WTC11 (cell line): ENCODE results near the gene TMEM9B. TPM values are rescaled to one million over a fixed set of nuclear protein-coding genes. Genes with fewer than 3 reads are reported as not detected.
A peak's percentile ranks its signal among the peaks of the same experiment; 100 is the strongest.

ENCODE experiments used
- ATAC-seq: fragments of 200-7000 bp; cut with Tn5 transposase; 2 replicates; pipeline ENCODE4 v1.10.0; 2021; ENCODE audit warnings: mild to moderate bottlenecking, moderate library complexity
- CTCF ChIA-PET: fragments of 300-600 bp; sonication (Branson Sonifier 250); formaldehyde crosslinking; loops from one replicate; lab custom pipeline; 2021; ENCODE audit warnings: antibody characterized with exemption; lab: Charles Lee
- POLR2A ChIA-PET: fragments of 350-600 bp; sonication (Branson Sonifier 250); formaldehyde crosslinking; loops from one replicate; lab custom pipeline; 2021; ENCODE audit warnings: antibody characterized with exemption; lab: Charles Lee
- DNase-seq: peaks from one replicate; pipeline ENCODE4 v3.0.0; 2021; ENCODE audit warnings: low spot score
- H3K27ac Mint-ChIP-seq: 2 replicates; pipeline ENCODE4 v1.8.0; 2021; ENCODE audit warnings: mixed read lengths
- H3K27me3 Mint-ChIP-seq: 2 replicates; pipeline ENCODE4 v1.8.0; 2021; ENCODE audit warnings: low read depth, mild to moderate bottlenecking, moderate library complexity, mixed read lengths
- H3K36me3 Mint-ChIP-seq: 2 replicates; pipeline ENCODE4 v1.8.0; 2021; ENCODE audit warnings: mixed read lengths
- H3K4me1 Mint-ChIP-seq: 2 replicates; pipeline ENCODE4 v1.8.0; 2022; ENCODE audit warnings: mixed read lengths
- H3K4me3 Mint-ChIP-seq: 2 replicates; pipeline ENCODE4 v1.8.0; 2021; ENCODE audit warnings: mild to moderate bottlenecking, moderate library complexity, mixed read lengths
- H3K9me3 Mint-ChIP-seq: 2 replicates; pipeline ENCODE4 v1.8.0; 2021; ENCODE audit warnings: mixed read lengths
- ATF1 ChIP-seq: sonication (generic); formaldehyde crosslinking; IDR thresholded peaks from 2 replicates; pipeline ENCODE4 v1.8.1; 2023; ENCODE audit warnings: mild to moderate bottlenecking, moderate library complexity, missing genetic modification reagents
- CBFB ChIP-seq: sonication (generic); formaldehyde crosslinking; IDR thresholded peaks from 2 replicates; pipeline ENCODE4 v1.8.1; 2022; ENCODE audit warnings: mild to moderate bottlenecking, low read depth, missing genetic modification reagents
- ERG ChIP-seq: fragments of 250-450 bp; sonication (Bioruptor Pico); IDR thresholded peaks from 2 replicates; pipeline ENCODE4 v1.8.0; 2021; ENCODE audit warnings: mild to moderate bottlenecking
- ESRRA ChIP-seq: sonication (generic); formaldehyde crosslinking; IDR thresholded peaks from 2 replicates; pipeline ENCODE4 v1.8.1; 2022; ENCODE audit warnings: mild to moderate bottlenecking, missing genetic modification reagents, borderline replicate concordance
- GABPB1 ChIP-seq: sonication (generic); formaldehyde crosslinking; IDR thresholded peaks from 2 replicates; pipeline ENCODE4 v1.8.1; 2023; ENCODE audit warnings: mild to moderate bottlenecking, missing genetic modification reagents
- IRF1 ChIP-seq: sonication (generic); formaldehyde crosslinking; IDR thresholded peaks from 2 replicates; pipeline ENCODE4 v1.8.0; 2023; ENCODE audit warnings: missing genetic modification reagents
- JAZF1 ChIP-seq: fragments of 250-450 bp; sonication (Bioruptor Pico); IDR thresholded peaks from 2 replicates; pipeline ENCODE4 v1.9.0; 2021; ENCODE audit warnings: moderate library complexity, mild to moderate bottlenecking, inconsistent platforms
- KAT7 ChIP-seq: sonication (generic); formaldehyde crosslinking; IDR thresholded peaks from 2 replicates; pipeline ENCODE4 v1.8.1; 2023; ENCODE audit warnings: missing genetic modification reagents, mild to moderate bottlenecking, borderline replicate concordance
- MAX ChIP-seq: sonication (generic); formaldehyde crosslinking; IDR thresholded peaks from 2 replicates; pipeline ENCODE4 v1.8.0; 2022; ENCODE audit warnings: mild to moderate bottlenecking, missing genetic modification reagents
- NFYB ChIP-seq: sonication (generic); formaldehyde crosslinking; conservative IDR thresholded peaks from 2 replicates; pipeline ENCODE4 v1.8.0; 2022; ENCODE audit warnings: low read depth, missing genetic modification reagents
- TEAD4 ChIP-seq: sonication (generic); formaldehyde crosslinking; IDR thresholded peaks from 2 replicates; pipeline ENCODE4 v1.8.0; 2022; ENCODE audit warnings: mild to moderate bottlenecking, missing genetic modification reagents
- ZNF219 ChIP-seq: sonication (generic); formaldehyde crosslinking; IDR thresholded peaks from 2 replicates; pipeline ENCODE4 v1.8.0; 2023; ENCODE audit warnings: missing genetic modification reagents, mild to moderate bottlenecking, borderline replicate concordance
- ZNF232 ChIP-seq: sonication (generic); formaldehyde crosslinking; IDR thresholded peaks from 2 replicates; pipeline ENCODE4 v1.8.0; 2022; ENCODE audit warnings: mild to moderate bottlenecking, missing genetic modification reagents
- ZNF281 ChIP-seq: sonication (generic); formaldehyde crosslinking; IDR thresholded peaks from 2 replicates; pipeline ENCODE4 v1.8.0; 2023; ENCODE audit warnings: mild to moderate bottlenecking, missing genetic modification reagents
- ZNF671 ChIP-seq: fragments of 250-450 bp; sonication (Bioruptor Pico); IDR thresholded peaks from 2 replicates; pipeline ENCODE4 v1.8.0; 2021; ENCODE audit warnings: mild to moderate bottlenecking
- total RNA-seq: library from RNA; stranded (reverse); gene quantifications from 3 replicates; pipeline ENCODE4 v1.2.3, GENCODE V29; 2021
- TF ChIP-seq, protein P1 (sequence below): fragments of 250-450 bp; sonication (Bioruptor Pico); IDR thresholded peaks from 2 replicates; pipeline ENCODE4 v1.9.0; 2021; ENCODE audit warnings: mild to moderate bottlenecking

The TMEM9B gene
- total RNA-seq, 1 experiment from 2014 or later = 8.7 TPM

DNA sequence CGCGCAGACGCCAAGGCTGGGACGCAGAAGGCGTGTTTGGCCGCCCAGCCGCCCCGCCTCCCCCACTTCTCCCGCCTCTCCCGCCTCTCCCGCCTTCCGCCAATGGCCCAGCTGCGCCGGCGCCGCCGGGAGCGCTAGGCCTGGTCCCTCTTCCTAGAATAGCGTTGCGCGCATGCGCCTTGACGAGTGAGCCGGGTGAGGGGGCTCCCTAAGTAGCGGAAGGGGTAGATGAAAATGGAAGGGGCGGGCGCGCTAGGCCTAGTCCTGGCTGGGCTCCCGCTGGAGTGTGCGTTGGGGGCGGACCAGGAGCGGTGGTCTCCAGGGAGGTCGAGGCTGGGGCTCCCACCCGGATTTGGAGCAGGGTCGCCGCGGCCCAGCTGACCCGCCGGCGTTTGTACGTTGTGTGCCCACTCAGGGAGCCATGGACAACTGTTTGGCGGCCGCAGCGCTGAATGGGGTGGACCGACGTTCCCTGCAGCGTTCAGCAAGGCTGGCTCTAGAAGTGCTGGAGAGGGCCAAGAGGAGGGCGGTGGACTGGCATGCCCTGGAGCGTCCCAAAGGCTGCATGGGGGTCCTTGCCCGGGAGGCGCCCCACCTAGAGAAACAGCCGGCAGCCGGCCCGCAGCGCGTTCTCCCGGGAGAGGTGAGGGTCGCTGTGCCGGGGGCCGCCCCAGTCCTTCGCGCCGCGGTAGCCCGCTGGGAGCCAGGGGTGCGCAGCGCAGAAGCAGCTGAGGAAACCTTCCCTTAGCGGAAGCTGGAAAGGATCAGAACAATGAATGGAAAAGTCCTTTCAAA is 53.0 kb downstream of the TMEM9B start, which contains the start of gene AKIP1 (continued):
- TF ChIP-seq IRF1 (CRISPR knock-in tag) (no peak), ZNF671 (CRISPR knock-in tag) (no peak), CBFB (no peak), ZNF232 (CRISPR knock-in tag) (0 out of 2 replicates have a peak, but pooled peaks have one; percentile 58), ZNF281 (CRISPR knock-in tag) (peak; percentile 15; the same call in 1 of the 2 replicates), JAZF1 (CRISPR knock-in tag) (no peak), ERG (CRISPR knock-in tag) (no peak), MAX (peak; percentile 73; the same call in 1 of the 2 replicates), ESRRA (CRISPR knock-in tag) (0 out of 2 replicates have a peak, but pooled peaks have one; percentile 50), ZNF219 (CRISPR knock-in tag) (peak; percentile 66; the same call in 1 of the 2 replicates), TEAD4 (CRISPR knock-in tag) (0 out of 2 replicates have a peak, but pooled peaks have one; percentile 23)
- TF ChIP-seq, all 79 proteins: peak for 21

- TF ChIP-seq, protein P1, sequence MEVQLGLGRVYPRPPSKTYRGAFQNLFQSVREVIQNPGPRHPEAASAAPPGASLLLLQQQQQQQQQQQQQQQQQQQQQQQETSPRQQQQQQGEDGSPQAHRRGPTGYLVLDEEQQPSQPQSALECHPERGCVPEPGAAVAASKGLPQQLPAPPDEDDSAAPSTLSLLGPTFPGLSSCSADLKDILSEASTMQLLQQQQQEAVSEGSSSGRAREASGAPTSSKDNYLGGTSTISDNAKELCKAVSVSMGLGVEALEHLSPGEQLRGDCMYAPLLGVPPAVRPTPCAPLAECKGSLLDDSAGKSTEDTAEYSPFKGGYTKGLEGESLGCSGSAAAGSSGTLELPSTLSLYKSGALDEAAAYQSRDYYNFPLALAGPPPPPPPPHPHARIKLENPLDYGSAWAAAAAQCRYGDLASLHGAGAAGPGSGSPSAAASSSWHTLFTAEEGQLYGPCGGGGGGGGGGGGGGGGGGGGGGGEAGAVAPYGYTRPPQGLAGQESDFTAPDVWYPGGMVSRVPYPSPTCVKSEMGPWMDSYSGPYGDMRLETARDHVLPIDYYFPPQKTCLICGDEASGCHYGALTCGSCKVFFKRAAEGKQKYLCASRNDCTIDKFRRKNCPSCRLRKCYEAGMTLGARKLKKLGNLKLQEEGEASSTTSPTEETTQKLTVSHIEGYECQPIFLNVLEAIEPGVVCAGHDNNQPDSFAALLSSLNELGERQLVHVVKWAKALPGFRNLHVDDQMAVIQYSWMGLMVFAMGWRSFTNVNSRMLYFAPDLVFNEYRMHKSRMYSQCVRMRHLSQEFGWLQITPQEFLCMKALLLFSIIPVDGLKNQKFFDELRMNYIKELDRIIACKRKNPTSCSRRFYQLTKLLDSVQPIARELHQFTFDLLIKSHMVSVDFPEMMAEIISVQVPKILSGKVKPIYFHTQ (CRISPR knock-in tag) = no peak
- POLR2A ChIA-PET = interaction anchor here (0.6 to 2.1 kb wide), 5 partner anchors 40 to 324 kb away, joined by 3 to 6 read pairs (median 3); partner anchors contain the start of gene TMEM9B
- ATAC-seq = peak; percentile 1; the same call in 1 of the 2 replicates
Measured at GRCh38 chr11:8910649-8911026, 53.6 kb downstream of the TMEM9B start.

GRCh38 chr11:8908099-8908498 is 56.1 kb downstream of the TMEM9B start:
- Mint-ChIP-seq H3K4me1 (peaks cover 13% of the 10 kb centered on the region), H3K27ac (no peak overlapping the region)
- POLR2A ChIA-PET = no interaction called here

More at GRCh38 chr11:8910649-8911026, 53.6 kb downstream of the TMEM9B start:
- Mint-ChIP-seq H3K4me3 (peak overlapping the region; percentile 84), H3K36me3 (peaks cover 8% of the 10 kb centered on the region; the same call in 1 of the 2 replicates), H3K27me3 (peaks cover 28% of the 10 kb centered on the region), H3K4me1 (peaks cover 29% of the 10 kb centered on the region), H3K9me3 (no peaks in the 10 kb centered on the region), H3K27ac (no peak overlapping the region)
- CTCF ChIA-PET = interaction anchor here (0.6 to 9.1 kb wide), 11 partner anchors 13 to 535 kb away, joined by 3 to 110 read pairs (median 3); partner anchors contain the start of gene TMEM9B
- no peak for DNase-seq

More at GRCh38 chr11:8908099-8908498, 56.1 kb downstream of the TMEM9B start:
- Mint-ChIP-seq H3K27me3 (peaks cover 28% of the 10 kb centered on the region), H3K36me3 (no peaks in the 10 kb centered on the region), H3K9me3 (no peaks in the 10 kb centered on the region), H3K4me3 (no peak overlapping the region)
- CTCF ChIA-PET = no interaction called here
- DNase-seq (no peak), ATAC-seq (no peak)
- TF ChIP-seq NFYB (CRISPR knock-in tag) = no peak
- TF ChIP-seq GABPB1 (CRISPR knock-in tag) = no peak
- no peak for TF ChIP-seq KAT7
- TF ChIP-seq ATF1 (CRISPR knock-in tag) = no peak
